SH-SY5Y (cell line): Measurements from ENCODE around the gene SORCS1.

ENCODE experiments used
- GATA2 ChIP-seq: IDR thresholded peaks from 2 replicates; pipeline ENCODE4 v1.6.1; 2011; ENCODE audit warnings: mild to moderate bottlenecking, low read depth, low read length
- GATA3 ChIP-seq: IDR thresholded peaks from 2 replicates; pipeline ENCODE4 v1.6.1; 2011; ENCODE audit warnings: low read depth, mild to moderate bottlenecking, low read length, moderate library complexity

GRCh38 chr10:106716381-106716780, 448.1 kb downstream of the SORCS1 start:
- TF ChIP-seq GATA2: no peak
- TF ChIP-seq GATA3: no peak
